Measurements from ENCODE around the gene SPG21.

SPG21 gene

GRCh38 chr15:64934023-64934422, 55.7 kb downstream of the SPG21 start:
- H3K4me3 ChIP-seq (ENCODE audit: low read length in 2 of 2): no peak overlapping the region
- H2AFZ ChIP-seq (ENCODE audit: low read length): no peak overlapping the region
- H3K27ac ChIP-seq (replicated peaks; ENCODE audit: low read length): no peak overlapping the region
- no peak overlapping the region for H2AK5ac ChIP-seq (ENCODE audit: low read depth, low read length)
- WGBS, 2 donors (ENCODE audit: extremely low coverage in 2 of 2, insufficient read length in 2 of 2, insufficient replicate concordance in 1 of 2): no CpG with 5 or more reads among the region's 11 CpGs
- H3K4me1 ChIP-seq (ENCODE audit: control insufficient read depth in 2 of 2, insufficient read depth in 1 of 2, low read depth in 1 of 2, low read length in 2 of 2): no peaks in the 10 kb centered on the region
- H3K4me2 ChIP-seq (ENCODE audit: insufficient read depth, low read length, poor library complexity, severe bottlenecking): no peak overlapping the region
- H3K14ac ChIP-seq (ENCODE audit: low read length): no peak overlapping the region
- H3K36me3 ChIP-seq (replicated peaks in 1 of 2; ENCODE audit: control insufficient read depth in 2 of 2, insufficient read depth in 2 of 2, low read length in 2 of 2): no peaks in the 10 kb centered on the region
- H2BK5ac ChIP-seq (ENCODE audit: low read length): no peak overlapping the region
- H3K27me3 ChIP-seq (ENCODE audit: control insufficient read depth in 3 of 3, insufficient read depth in 3 of 3, low read depth in 1 of 3, low read length in 3 of 3): no peaks in the 10 kb centered on the region
- H3K9me3 ChIP-seq (replicated peaks in 1 of 2; ENCODE audit: control insufficient read depth in 2 of 2, insufficient read depth in 1 of 2, low read depth in 1 of 2, low read length in 2 of 2): no peaks in the 10 kb centered on the region
- DNase-seq (ENCODE audit: low spot score): no peak
- no peak overlapping the region for H3K9ac ChIP-seq (ENCODE audit: low read depth, low read length, poor library complexity)
- no peak overlapping the region for H3K18ac ChIP-seq (ENCODE audit: low read length)
- no peak overlapping the region for H4K8ac ChIP-seq (ENCODE audit: low read depth, low read length)
- H2BK120ac ChIP-seq (ENCODE audit: low read depth, low read length): no peak overlapping the region
- no peak overlapping the region for H4K91ac ChIP-seq (ENCODE audit: low read depth, low read length, poor library complexity)
- no peak overlapping the region for H3K23ac ChIP-seq (ENCODE audit: low read depth, low read length, poor library complexity)
- H2BK15ac ChIP-seq (ENCODE audit: low read length): no peak overlapping the region
- no peak overlapping the region for H2BK12ac ChIP-seq (ENCODE audit: low read length)
- H3K79me1 ChIP-seq (ENCODE audit: low read depth, low read length): no peaks in the 10 kb centered on the region
- no peak overlapping the region for H3K4ac ChIP-seq (ENCODE audit: low read length)

DNA sequence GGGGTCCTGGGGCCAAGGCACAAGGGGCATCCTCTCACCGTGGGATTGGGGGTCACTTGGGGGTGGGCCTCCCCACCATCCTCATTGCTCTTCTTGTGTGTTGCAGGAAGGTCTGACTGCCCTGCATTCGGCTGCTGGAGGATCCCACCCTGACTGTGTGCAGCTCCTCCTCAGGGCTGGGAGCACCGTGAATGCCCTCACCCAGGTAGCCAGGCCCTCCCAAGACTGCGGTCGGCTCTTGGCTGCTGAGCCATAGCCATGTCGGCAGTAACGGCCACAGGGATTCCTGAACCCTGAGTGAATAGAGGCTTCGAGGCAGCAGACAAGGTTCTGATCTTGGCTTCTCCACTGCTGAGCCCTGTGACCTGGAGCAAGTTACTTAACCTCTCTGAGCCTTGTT, 58.3 kb downstream of the SPG21 start:
- H2AFZ ChIP-seq (ENCODE audit: low read length): no peak overlapping the region

GRCh38 chr15:64930778-64931371, 58.8 kb downstream of the SPG21 start:
- Histone ChIP-seq H3K4me1 (ENCODE audit: control insufficient read depth in 2 of 2, insufficient read depth in 1 of 2, low read depth in 1 of 2, low read length in 2 of 2) (no peaks in the 10 kb centered on the region), H3K18ac (ENCODE audit: low read length) (no peak overlapping the region), H2AK5ac (ENCODE audit: low read depth, low read length) (no peak overlapping the region), H3K27me3 (ENCODE audit: control insufficient read depth in 3 of 3, insufficient read depth in 3 of 3, low read depth in 1 of 3, low read length in 3 of 3) (no peaks in the 10 kb centered on the region), H3K23ac (ENCODE audit: low read depth, low read length, poor library complexity) (no peak overlapping the region), H2BK5ac (ENCODE audit: low read length) (peak overlapping the region; percentile 4), H3K9me3 (replicated peaks in 1 of 2; ENCODE audit: control insufficient read depth in 2 of 2, insufficient read depth in 1 of 2, low read depth in 1 of 2, low read length in 2 of 2) (no peaks in the 10 kb centered on the region), H2BK120ac (ENCODE audit: low read depth, low read length) (no peak overlapping the region), H3K4ac (ENCODE audit: low read length) (no peak overlapping the region), H2BK15ac (ENCODE audit: low read length) (no peak overlapping the region), H3K4me3 (ENCODE audit: low read length in 2 of 2) (no peak overlapping the region), H3K27ac (replicated peaks; ENCODE audit: low read length) (no peak overlapping the region), H4K91ac (ENCODE audit: low read depth, low read length, poor library complexity) (no peak overlapping the region), H2BK12ac (ENCODE audit: low read length) (no peak overlapping the region), H3K4me2 (ENCODE audit: insufficient read depth, low read length, poor library complexity, severe bottlenecking) (no peak overlapping the region), H3K36me3 (replicated peaks in 1 of 2; ENCODE audit: control insufficient read depth in 2 of 2, insufficient read depth in 2 of 2, low read length in 2 of 2) (no peaks in the 10 kb centered on the region), H2AFZ (ENCODE audit: low read length) (no peak overlapping the region), H3K9ac (ENCODE audit: low read depth, low read length, poor library complexity) (no peak overlapping the region), H3K14ac (ENCODE audit: low read length) (no peak overlapping the region), H3K79me1 (ENCODE audit: low read depth, low read length) (no peaks in the 10 kb centered on the region), H4K8ac (ENCODE audit: low read depth, low read length) (no peak overlapping the region)
- WGBS, 2 donors (ENCODE audit: extremely low coverage in 2 of 2, insufficient read length in 2 of 2, insufficient replicate concordance in 1 of 2): no CpG with 5 or more reads among the region's 11 CpGs
- DNase-seq (ENCODE audit: low spot score): no peak

More for the DNA sequence above, 58.3 kb downstream of the SPG21 start:
- Histone ChIP-seq H3K4me2 (ENCODE audit: insufficient read depth, low read length, poor library complexity, severe bottlenecking) (no peak overlapping the region), H2BK120ac (ENCODE audit: low read depth, low read length) (no peak overlapping the region), H3K79me1 (ENCODE audit: low read depth, low read length) (no peaks in the 10 kb centered on the region), H2AK5ac (ENCODE audit: low read depth, low read length) (no peak overlapping the region), H4K91ac (ENCODE audit: low read depth, low read length, poor library complexity) (no peak overlapping the region), H3K4me1 (ENCODE audit: control insufficient read depth in 2 of 2, insufficient read depth in 1 of 2, low read depth in 1 of 2, low read length in 2 of 2) (no peaks in the 10 kb centered on the region), H3K18ac (ENCODE audit: low read length) (no peak overlapping the region), H3K4me3 (ENCODE audit: low read length in 2 of 2) (no peak overlapping the region), H3K23ac (ENCODE audit: low read depth, low read length, poor library complexity) (no peak overlapping the region), H2BK12ac (ENCODE audit: low read length) (no peak overlapping the region), H2BK15ac (ENCODE audit: low read length) (no peak overlapping the region), H3K36me3 (replicated peaks in 1 of 2; ENCODE audit: control insufficient read depth in 2 of 2, insufficient read depth in 2 of 2, low read length in 2 of 2) (no peaks in the 10 kb centered on the region), H3K9ac (ENCODE audit: low read depth, low read length, poor library complexity) (no peak overlapping the region), H4K8ac (ENCODE audit: low read depth, low read length) (no peak overlapping the region), H3K14ac (ENCODE audit: low read length) (no peak overlapping the region), H3K27me3 (ENCODE audit: control insufficient read depth in 3 of 3, insufficient read depth in 3 of 3, low read depth in 1 of 3, low read length in 3 of 3) (no peaks in the 10 kb centered on the region), H2BK5ac (ENCODE audit: low read length) (peak overlapping the region; percentile 4), H3K27ac (replicated peaks; ENCODE audit: low read length) (no peak overlapping the region), H3K9me3 (replicated peaks in 1 of 2; ENCODE audit: control insufficient read depth in 2 of 2, insufficient read depth in 1 of 2, low read depth in 1 of 2, low read length in 2 of 2) (no peaks in the 10 kb centered on the region), H3K4ac (ENCODE audit: low read length) (no peak overlapping the region)
- WGBS, 2 donors (ENCODE audit: extremely low coverage in 2 of 2, insufficient read length in 2 of 2, insufficient replicate concordance in 1 of 2): no CpG with 5 or more reads among the region's 8 CpGs
- no peak for DNase-seq (ENCODE audit: low spot score)

DNA sequence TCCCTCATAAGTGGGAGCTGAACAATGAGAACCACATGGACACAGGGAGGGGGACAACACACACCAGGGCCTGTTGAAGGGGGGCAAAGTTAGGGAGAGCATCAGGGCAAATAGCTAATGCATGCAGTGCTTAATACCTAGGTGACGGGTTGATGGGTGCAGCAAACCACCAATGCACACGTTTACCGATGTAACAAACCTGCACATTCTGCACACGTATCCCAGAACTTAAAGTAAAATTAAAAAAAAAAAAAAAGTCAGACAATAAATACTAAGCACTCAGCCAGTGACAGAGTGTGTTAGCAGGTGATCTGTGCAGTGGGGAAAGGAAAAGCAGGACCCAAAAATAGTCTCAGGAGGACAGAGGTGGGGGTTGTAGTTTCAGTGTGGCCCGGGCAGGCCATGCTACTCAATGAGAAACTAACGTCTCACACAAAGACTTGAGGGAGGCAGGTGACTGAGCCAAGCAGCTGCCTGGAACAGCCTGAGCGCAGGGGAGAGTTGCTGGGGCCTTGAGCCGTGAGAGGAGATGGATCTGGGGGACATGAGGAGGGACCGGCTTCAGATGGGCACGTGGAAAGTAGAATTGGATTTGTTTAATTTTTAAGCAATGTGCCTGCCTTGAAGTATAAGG, 59.6 kb downstream of the SPG21 start:
- H4K91ac ChIP-seq (ENCODE audit: low read depth, low read length, poor library complexity): no peak overlapping the region
- no peak overlapping the region for H4K8ac ChIP-seq (ENCODE audit: low read depth, low read length)
- no peak overlapping the region for H3K4me2 ChIP-seq (ENCODE audit: insufficient read depth, low read length, poor library complexity, severe bottlenecking)
- H3K14ac ChIP-seq (ENCODE audit: low read length): no peak overlapping the region
- no peak overlapping the region for H3K4ac ChIP-seq (ENCODE audit: low read length)
- no peak overlapping the region for H2BK15ac ChIP-seq (ENCODE audit: low read length)
- H3K36me3 ChIP-seq (replicated peaks in 1 of 2; ENCODE audit: control insufficient read depth in 2 of 2, insufficient read depth in 2 of 2, low read length in 2 of 2): no peaks in the 10 kb centered on the region
- no peak overlapping the region for H2BK5ac ChIP-seq (ENCODE audit: low read length)
- no peak overlapping the region for H2BK120ac ChIP-seq (ENCODE audit: low read depth, low read length)
- H3K27me3 ChIP-seq (ENCODE audit: control insufficient read depth in 3 of 3, insufficient read depth in 3 of 3, low read depth in 1 of 3, low read length in 3 of 3): no peaks in the 10 kb centered on the region
- H3K9ac ChIP-seq (ENCODE audit: low read depth, low read length, poor library complexity): no peak overlapping the region
- H3K79me1 ChIP-seq (ENCODE audit: low read depth, low read length): no peaks in the 10 kb centered on the region
- H2AK5ac ChIP-seq (ENCODE audit: low read depth, low read length): no peak overlapping the region
- no peak overlapping the region for H3K27ac ChIP-seq (replicated peaks; ENCODE audit: low read length)
- no peaks in the 10 kb centered on the region for H3K9me3 ChIP-seq (replicated peaks in 1 of 2; ENCODE audit: control insufficient read depth in 2 of 2, insufficient read depth in 1 of 2, low read depth in 1 of 2, low read length in 2 of 2)
- no CpG with 5 or more reads among the region's 10 CpGs for WGBS, 2 donors (ENCODE audit: extremely low coverage in 2 of 2, insufficient read length in 2 of 2, insufficient replicate concordance in 1 of 2)
- H2AFZ ChIP-seq (ENCODE audit: low read length): no peak overlapping the region
- no peak overlapping the region for H2BK12ac ChIP-seq (ENCODE audit: low read length)
- DNase-seq (ENCODE audit: low spot score): no peak
- H3K18ac ChIP-seq (ENCODE audit: low read length): no peak overlapping the region
- H3K23ac ChIP-seq (ENCODE audit: low read depth, low read length, poor library complexity): peak overlapping the region; percentile 25
- no peaks in the 10 kb centered on the region for H3K4me1 ChIP-seq (ENCODE audit: control insufficient read depth in 2 of 2, insufficient read depth in 1 of 2, low read depth in 1 of 2, low read length in 2 of 2)
- H3K4me3 ChIP-seq (ENCODE audit: low read length in 2 of 2): no peak overlapping the region
